Measurements from ENCODE around the gene SLCO2B1. TPM values are rescaled to one million over a fixed set of nuclear protein-coding genes. Genes with fewer than 3 reads are reported as not detected.

Gene SLCO2B1
- total RNA-seq, 1 donor from 2014 or later: 2.6 TPM

DNA sequence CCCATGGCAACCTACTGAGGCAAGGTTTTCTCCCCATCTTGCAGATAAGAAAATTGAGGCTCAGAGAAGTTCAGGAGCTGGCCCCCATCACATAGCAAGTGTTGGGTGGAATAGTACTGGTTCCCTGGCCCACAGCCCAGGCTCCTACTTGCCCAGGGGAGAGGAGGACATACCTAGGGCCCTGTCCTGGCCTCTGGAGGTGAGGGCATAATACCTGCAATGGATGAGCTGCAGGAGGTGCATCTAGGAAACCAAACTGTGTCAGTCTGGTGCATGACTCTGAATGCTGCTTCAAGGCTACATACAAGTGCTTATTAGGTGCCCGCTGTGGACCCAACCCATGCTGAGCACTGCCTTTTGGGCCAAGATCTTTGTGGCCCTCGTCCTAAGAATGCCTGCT lies 49.6 kb downstream of the SLCO2B1 start:
- Mint-ChIP-seq H3K36me3 (ENCODE audit: low read depth, unreplicated experiment) (peaks cover 5% of the 10 kb centered on the region), H3K4me3 (ENCODE audit: unreplicated experiment) (no peak overlapping the region), H3K27ac (ENCODE audit: unreplicated experiment) (no peak overlapping the region), H3K27me3 (ENCODE audit: low read depth, unreplicated experiment) (peaks cover 74% of the 10 kb centered on the region), H3K9me3 (ENCODE audit: unreplicated experiment) (peaks cover 2% of the 10 kb centered on the region), H3K4me1 (ENCODE audit: low read depth, unreplicated experiment) (no peaks in the 10 kb centered on the region)
- Histone ChIP-seq H3K4me2 (ENCODE audit: low read length) (no peak overlapping the region), H3K27ac (ENCODE audit: low read depth, low read length) (no peak overlapping the region), H3K27me3 (ENCODE audit: insufficient read depth, low read length) (peaks cover 17% of the 10 kb centered on the region), H3K36me3 (ENCODE audit: insufficient read depth, low read length) (no peaks in the 10 kb centered on the region), H3K79me2 (ENCODE audit: insufficient read depth, low read length) (no peaks in the 10 kb centered on the region), H2AFZ (ENCODE audit: low read depth, low read length) (no peak overlapping the region), H3K4me3 (ENCODE audit: insufficient read depth, low read depth, low read length) (no peak overlapping the region), H4K20me1 (ENCODE audit: insufficient read depth, low read length) (no peaks in the 10 kb centered on the region), H3K9ac (ENCODE audit: low read length) (no peak overlapping the region), H3K4me1 (ENCODE audit: insufficient read depth, low read length) (no peaks in the 10 kb centered on the region), H3K9me3 (ENCODE audit: insufficient read depth, low read depth, low read length) (no peaks in the 10 kb centered on the region)
- DNase-seq (ENCODE audit: low read depth) (no peak), FAIRE-seq (no peak)
- no peak for TF ChIP-seq EZH2 (IDR thresholded peaks at IDR 0.05; ENCODE audit: insufficient read depth, low read length)
- TF ChIP-seq, protein P1, sequence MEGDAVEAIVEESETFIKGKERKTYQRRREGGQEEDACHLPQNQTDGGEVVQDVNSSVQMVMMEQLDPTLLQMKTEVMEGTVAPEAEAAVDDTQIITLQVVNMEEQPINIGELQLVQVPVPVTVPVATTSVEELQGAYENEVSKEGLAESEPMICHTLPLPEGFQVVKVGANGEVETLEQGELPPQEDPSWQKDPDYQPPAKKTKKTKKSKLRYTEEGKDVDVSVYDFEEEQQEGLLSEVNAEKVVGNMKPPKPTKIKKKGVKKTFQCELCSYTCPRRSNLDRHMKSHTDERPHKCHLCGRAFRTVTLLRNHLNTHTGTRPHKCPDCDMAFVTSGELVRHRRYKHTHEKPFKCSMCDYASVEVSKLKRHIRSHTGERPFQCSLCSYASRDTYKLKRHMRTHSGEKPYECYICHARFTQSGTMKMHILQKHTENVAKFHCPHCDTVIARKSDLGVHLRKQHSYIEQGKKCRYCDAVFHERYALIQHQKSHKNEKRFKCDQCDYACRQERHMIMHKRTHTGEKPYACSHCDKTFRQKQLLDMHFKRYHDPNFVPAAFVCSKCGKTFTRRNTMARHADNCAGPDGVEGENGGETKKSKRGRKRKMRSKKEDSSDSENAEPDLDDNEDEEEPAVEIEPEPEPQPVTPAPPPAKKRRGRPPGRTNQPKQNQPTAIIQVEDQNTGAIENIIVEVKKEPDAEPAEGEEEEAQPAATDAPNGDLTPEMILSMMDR (IDR thresholded peaks at IDR 0.05; ENCODE audit: insufficient read depth, low read depth, low read length): no peak

- Histone ChIP-seq H3K79me2 (ENCODE audit: insufficient read depth, low read length) (no peaks in the 10 kb centered on the region), H4K20me1 (ENCODE audit: insufficient read depth, low read length) (no peaks in the 10 kb centered on the region), H3K4me1 (ENCODE audit: insufficient read depth, low read length) (no peaks in the 10 kb centered on the region), H3K27me3 (ENCODE audit: insufficient read depth, low read length) (peaks cover 13% of the 10 kb centered on the region), H3K4me2 (ENCODE audit: low read length) (no peak overlapping the region), H3K36me3 (ENCODE audit: insufficient read depth, low read length) (no peaks in the 10 kb centered on the region), H3K4me3 (ENCODE audit: insufficient read depth, low read depth, low read length) (no peak overlapping the region), H3K9me3 (ENCODE audit: insufficient read depth, low read depth, low read length) (no peaks in the 10 kb centered on the region), H3K9ac (ENCODE audit: low read length) (no peak overlapping the region), H3K27ac (ENCODE audit: low read depth, low read length) (no peak overlapping the region), H2AFZ (ENCODE audit: low read depth, low read length) (no peak overlapping the region)
- Mint-ChIP-seq H3K27me3 (ENCODE audit: low read depth, unreplicated experiment) (peaks cover 73% of the 10 kb centered on the region), H3K9me3 (ENCODE audit: unreplicated experiment) (no peaks in the 10 kb centered on the region), H3K4me3 (ENCODE audit: unreplicated experiment) (no peak overlapping the region), H3K27ac (ENCODE audit: unreplicated experiment) (no peak overlapping the region), H3K36me3 (ENCODE audit: low read depth, unreplicated experiment) (peaks cover 3% of the 10 kb centered on the region), H3K4me1 (ENCODE audit: low read depth, unreplicated experiment) (no peaks in the 10 kb centered on the region)
- no peak for FAIRE-seq
- no peak for TF ChIP-seq EZH2 (IDR thresholded peaks at IDR 0.05; ENCODE audit: insufficient read depth, low read length)
- TF ChIP-seq, protein P1 (IDR thresholded peaks at IDR 0.05; ENCODE audit: insufficient read depth, low read depth, low read length): no peak
- no peak for DNase-seq (ENCODE audit: low read depth)
Observed at GRCh38 chr11:75201771-75202170, 50.9 kb downstream of the SLCO2B1 start.

GRCh38 chr11:75202195-75202594 lies 51.3 kb downstream of the SLCO2B1 start:
- no peak overlapping the region for H3K27ac ChIP-seq (ENCODE audit: low read depth, low read length)
- no peak for TF ChIP-seq EZH2 (IDR thresholded peaks at IDR 0.05; ENCODE audit: insufficient read depth, low read length)
- TF ChIP-seq, protein P1 (IDR thresholded peaks at IDR 0.05; ENCODE audit: insufficient read depth, low read depth, low read length): no peak
- H3K27me3 ChIP-seq (ENCODE audit: insufficient read depth, low read length): peaks cover 13% of the 10 kb centered on the region
- H3K9ac ChIP-seq (ENCODE audit: low read length): no peak overlapping the region
- DNase-seq (ENCODE audit: low read depth) (no peak), FAIRE-seq (no peak)
- no peaks in the 10 kb centered on the region for H3K79me2 ChIP-seq (ENCODE audit: insufficient read depth, low read length)
- H2AFZ ChIP-seq (ENCODE audit: low read depth, low read length): no peak overlapping the region
- no peak overlapping the region for H3K4me2 ChIP-seq (ENCODE audit: low read length)
- H3K9me3 ChIP-seq (ENCODE audit: insufficient read depth, low read depth, low read length): no peaks in the 10 kb centered on the region
- H3K27ac Mint-ChIP-seq (ENCODE audit: unreplicated experiment): no peak overlapping the region
- peaks cover 3% of the 10 kb centered on the region for H3K36me3 Mint-ChIP-seq (ENCODE audit: low read depth, unreplicated experiment)
- no peaks in the 10 kb centered on the region for H3K4me1 Mint-ChIP-seq (ENCODE audit: low read depth, unreplicated experiment)
- H4K20me1 ChIP-seq (ENCODE audit: insufficient read depth, low read length): no peaks in the 10 kb centered on the region
- no peak overlapping the region for H3K4me3 ChIP-seq (ENCODE audit: insufficient read depth, low read depth, low read length)
- H3K36me3 ChIP-seq (ENCODE audit: insufficient read depth, low read length): no peaks in the 10 kb centered on the region
- H3K27me3 Mint-ChIP-seq (ENCODE audit: low read depth, unreplicated experiment): peaks cover 70% of the 10 kb centered on the region
- no peaks in the 10 kb centered on the region for H3K9me3 Mint-ChIP-seq (ENCODE audit: unreplicated experiment)
- no peak overlapping the region for H3K4me3 Mint-ChIP-seq (ENCODE audit: unreplicated experiment)
- no peaks in the 10 kb centered on the region for H3K4me1 ChIP-seq (ENCODE audit: insufficient read depth, low read length)
